IMR-90 (cell line): ENCODE results near the gene RBM44. TPM values are rescaled to one million over a fixed set of nuclear protein-coding genes. Genes with fewer than 3 reads are reported as not detected.

ENCODE experiments used
- ATAC-seq: fragments of 200-7000 bp; cut with Tn5 transposase; 2 replicates; pipeline ENCODE4 v1.9.1; 2020; ENCODE audit warnings: low read depth, mild to moderate bottlenecking, moderate library complexity
- BruUV-seq: library from RNA; stranded (reverse); fragments of 400-500 nt; replicated peaks from 2 replicates; lab custom pipeline; 2021; lab: Mats Ljungman, UMichigan
- CTCF ChIA-PET: fragments of 300-600 bp; formaldehyde crosslinking; extraction: SDS; loops from one replicate; lab custom pipeline; 2021; ENCODE audit warnings: antibody characterized with exemption; lab: Yijun Ruan, JAX
- POLR2A ChIA-PET: fragments of 300-600 bp; sonication (Branson Sonifier 250); formaldehyde crosslinking; loops from one replicate; lab custom pipeline; 2022; ENCODE audit warnings: antibody characterized with exemption; ENCODE audit not compliant: unreplicated experiment; lab: Charles Lee
- DNase-seq: peaks from one replicate; pipeline ENCODE4 v3.0.0; 2013
- H2AFZ ChIP-seq: replicated peaks from 2 replicates; pipeline ENCODE3; 2013; ENCODE audit warnings: low read length, mild to moderate bottlenecking; ENCODE audit not compliant: poor library complexity
- H2AK5ac ChIP-seq: 2 replicates; pipeline ENCODE4 v1.6.1; 2013; ENCODE audit warnings: low read depth, low read length, inconsistent platforms
- H2AK9ac ChIP-seq: replicated peaks from 2 replicates; pipeline ENCODE3; 2013; ENCODE audit warnings: mild to moderate bottlenecking, low read depth, low read length, moderate library complexity; ENCODE audit not compliant: poor library complexity
- H2BK120ac ChIP-seq: 2 replicates; pipeline ENCODE4 v1.6.1; 2013; ENCODE audit warnings: low read depth, low read length, inconsistent platforms
- H2BK15ac ChIP-seq: 3 replicates; pipeline ENCODE4 v1.6.1; 2013; ENCODE audit warnings: low read depth, low read length, inconsistent platforms
- H2BK20ac ChIP-seq: 2 replicates; pipeline ENCODE4 v1.6.1; 2013; ENCODE audit warnings: low read depth, mild to moderate bottlenecking, inconsistent platforms, low read length, moderate library complexity
- H2BK5ac ChIP-seq: 2 replicates; pipeline ENCODE4 v1.6.1; 2013; ENCODE audit warnings: mild to moderate bottlenecking, low read depth, low read length, inconsistent platforms; ENCODE audit not compliant: poor library complexity, severe bottlenecking
- H3K14ac ChIP-seq: replicated peaks from 2 replicates; pipeline ENCODE4 v1.6.1; 2013; ENCODE audit warnings: low read depth, low read length, inconsistent platforms
- H3K18ac ChIP-seq: 2 replicates; pipeline ENCODE4 v1.6.1; 2013; ENCODE audit warnings: low read depth, low read length, control low read depth
- H3K23ac ChIP-seq: 2 replicates; pipeline ENCODE4 v1.6.1; 2013; ENCODE audit warnings: low read depth, low read length, inconsistent platforms
- H3K27ac ChIP-seq: 2 replicates; pipeline ENCODE4 v1.5.1; 2013; ENCODE audit warnings: mild to moderate bottlenecking, control low read depth, low read length; ENCODE audit not compliant: insufficient read depth
- H3K27me3 ChIP-seq: 2 replicates; pipeline ENCODE4 v1.6.1; 2013; ENCODE audit warnings: low read length; ENCODE audit not compliant: control insufficient read depth, insufficient read depth
- H3K36me3 ChIP-seq: 2 replicates; pipeline ENCODE4 v1.6.1; 2013; ENCODE audit warnings: low read length, mixed read lengths; ENCODE audit not compliant: control insufficient read depth, insufficient read depth
- H3K4ac ChIP-seq: 2 replicates; pipeline ENCODE4 v1.6.1; 2013; ENCODE audit warnings: low read depth, low read length, inconsistent platforms
- H3K4me1 ChIP-seq: 2 replicates; pipeline ENCODE4 v1.6.1; 2013; ENCODE audit warnings: low read length, mixed read lengths; ENCODE audit not compliant: control insufficient read depth, insufficient read depth
- H3K4me2 ChIP-seq: 2 replicates; pipeline ENCODE4 v1.6.1; 2013; ENCODE audit warnings: low read depth, mild to moderate bottlenecking, control low read depth, low read length, moderate library complexity
- H3K4me3 ChIP-seq: 2 replicates; pipeline ENCODE4 v1.5.1; 2013; ENCODE audit warnings: low read depth, mild to moderate bottlenecking, control low read depth, low read length, moderate library complexity; ENCODE audit not compliant: insufficient read depth
- H3K56ac ChIP-seq: 2 replicates; pipeline ENCODE4 v1.6.1; 2013; ENCODE audit warnings: low read length, inconsistent platforms; ENCODE audit not compliant: insufficient read depth; ENCODE audit errors: extremely low read depth
- H3K79me1 ChIP-seq, 2 experiments: 2 replicates each; pipeline ENCODE4 v1.6.1; 2013; ENCODE audit warnings: low read length in 2 of 2, inconsistent platforms in 1 of 2, low read depth in 1 of 2
- H3K9ac ChIP-seq: 2 replicates; pipeline ENCODE4 v1.6.1; 2013; ENCODE audit warnings: low read depth, low read length, control low read depth
- H3K9me1 ChIP-seq: 2 replicates; pipeline ENCODE4 v1.6.1; 2013; ENCODE audit warnings: low read length, inconsistent platforms; ENCODE audit not compliant: insufficient read depth
- H3K9me3 ChIP-seq: 2 replicates; pipeline ENCODE4 v1.6.1; 2013; ENCODE audit warnings: low read length; ENCODE audit not compliant: control insufficient read depth, insufficient read depth
- H4K20me1 ChIP-seq: 2 replicates; pipeline ENCODE4 v1.6.1; 2013; ENCODE audit warnings: low read length, inconsistent platforms; ENCODE audit not compliant: insufficient read depth
- H4K5ac ChIP-seq: 2 replicates; pipeline ENCODE4 v1.6.1; 2013; ENCODE audit warnings: mild to moderate bottlenecking, low read depth, low read length, control low read depth
- H4K8ac ChIP-seq, 2 experiments: 2 replicates each; pipeline ENCODE4 v1.6.1; 2013; ENCODE audit warnings: low read depth in 2 of 2, low read length in 2 of 2, control low read depth in 1 of 2, inconsistent platforms in 1 of 2
- H4K91ac ChIP-seq: 2 replicates; pipeline ENCODE4 v1.6.1; 2013; ENCODE audit warnings: low read depth, low read length, inconsistent platforms; ENCODE audit not compliant: insufficient read depth
- BHLHE40 ChIP-seq: fragments of 150-350 bp; IDR thresholded peaks from 2 replicates; pipeline ENCODE4 v1.6.1; 2016; ENCODE audit warnings: mild to moderate bottlenecking, low read depth, low read length
- MAFK ChIP-seq: IDR thresholded peaks from 2 replicates; pipeline ENCODE4 v1.6.1; 2012; ENCODE audit warnings: low read depth, low read length, improper control_type of control experiment
- MAZ ChIP-seq: IDR thresholded peaks from 2 replicates; pipeline ENCODE4 v1.6.1; 2012; ENCODE audit warnings: low read depth, mild to moderate bottlenecking, low read length, improper control_type of control experiment, moderate library complexity, borderline replicate concordance
- MXI1 ChIP-seq: IDR thresholded peaks from 2 replicates; pipeline ENCODE4 v1.6.1; 2012; ENCODE audit warnings: low read depth, mild to moderate bottlenecking, low read length, moderate library complexity, borderline replicate concordance
- NFE2L2 ChIP-seq: fragments of 150-350 bp; IDR thresholded peaks from 2 replicates; pipeline ENCODE4 v1.6.1; 2016; ENCODE audit warnings: low read depth, mild to moderate bottlenecking, low read length
- POLR2A ChIP-seq: IDR thresholded peaks from 2 replicates; pipeline ENCODE4 v1.6.1; 2012; ENCODE audit warnings: mild to moderate bottlenecking, low read depth, low read length
- RFX5 ChIP-seq: IDR thresholded peaks from 2 replicates; pipeline ENCODE4 v1.8.0; 2012; ENCODE audit warnings: low read depth, mild to moderate bottlenecking, low read length, moderate library complexity
- SMC3 ChIP-seq: fragments of 150-350 bp; IDR thresholded peaks from 2 replicates; pipeline ENCODE4 v1.6.1; 2016; ENCODE audit warnings: low read depth, mild to moderate bottlenecking, antibody characterized with exemption, low read length, moderate library complexity
- WGBS, 2 experiments: methylation state at CpG; one replicate each; pipeline versions ENCODE4 v1.1.5 to v1.1.7; 2013; ENCODE audit warnings: missing lambda C conversion rate in 2 of 2; ENCODE audit not compliant: insufficient read length in 1 of 2; ENCODE audit errors: extremely low coverage in 2 of 2; 5-methylcytosine and 5-hydroxymethylcytosine counted together
- dilution Hi-C: fragments of 300-500 bp; cut with HindIII; formaldehyde crosslinking; loops from one replicate; pipeline ENCODE4 v1.14.3; 2018; ENCODE audit warnings: low sequenced_read_pairs; ENCODE audit not compliant: unreplicated experiment
- in situ Hi-C: fragments of 300-500 bp; cut with MboI; formaldehyde crosslinking; loops from 3 replicates; pipeline ENCODE4 v1.14.3; 2019; ENCODE audit warnings: low sequenced_read_pairs, inconsistent platforms, mixed read lengths
- intact Hi-C: fragments of 100-400 bp; cut with micrococcal nuclease; formaldehyde crosslinking; loops from 2 replicates; pipeline ENCODE4 v1.10.0; 2022
- polyA plus RNA-seq, 3 experiments: library from polyadenylated mRNA; depleted of rRNA; stranded (reverse); fragments of >200 nt; gene quantifications; 2 replicates each; pipeline ENCODE4 v1.2.3, GENCODE V29; 2012; ENCODE audit warnings: low replicate concordance in 1 of 3
- total RNA-seq: library from RNA; depleted of rRNA; stranded (reverse); fragments of >200 nt; gene quantifications from 2 replicates; pipeline ENCODE4 v1.2.3, GENCODE V29; 2012

RBM44 gene
- total and polyA plus RNA-seq, 2 of the 4 experiments (the other 2 are of a cell fraction): 0.14 to 0.18 TPM

GRCh38 chr2:237882510-237883481 lies 84.2 kb downstream of the RBM44 start:
- no peak overlapping the region for H3K56ac ChIP-seq
- H2AK9ac ChIP-seq: peak overlapping the region; percentile 40
- H2AK5ac ChIP-seq: no peak overlapping the region
- no peak overlapping the region for H2BK20ac ChIP-seq
- H3K4me3 ChIP-seq: no peak overlapping the region
- in situ Hi-C loops (no loop called here), dilution Hi-C loops (no loop called here), intact Hi-C loops (no loop called here)
- peaks cover 12% of the 10 kb centered on the region for H3K4me1 ChIP-seq
- no peaks in the 10 kb centered on the region for H3K27me3 ChIP-seq
- H4K8ac ChIP-seq: no peak overlapping the region
- no peak overlapping the region for H3K9ac ChIP-seq
- H3K23ac ChIP-seq: no peak overlapping the region
- ChIA-PET POLR2A (no interaction called here), CTCF (no interaction called here)
- H2BK15ac ChIP-seq: no peak overlapping the region
- H4K20me1 ChIP-seq: no peaks in the 10 kb centered on the region
- no peak overlapping the region for H4K5ac ChIP-seq
- no peak overlapping the region for H3K27ac ChIP-seq
- H3K14ac ChIP-seq: no peak overlapping the region
- WGBS, 2 experiments: 96% methylated on average over 5 of the region's 20 CpGs; no CpG with 5 or more reads in 1 of the 2 experiments
- no peaks in the 10 kb centered on the region for H3K36me3 ChIP-seq
- H3K79me1 ChIP-seq: peaks cover 0 to 4% of the 10 kb centered on the region in 2 experiments; a peak in 1 of 4 replicates
- H3K18ac ChIP-seq: no peak overlapping the region
- no peak overlapping the region for H3K4ac ChIP-seq
- BruUV-seq: no TSS peak
- H3K9me3 ChIP-seq: no peaks in the 10 kb centered on the region
- H4K91ac ChIP-seq: no peak overlapping the region
- peaks cover 12% of the 10 kb centered on the region for H3K9me1 ChIP-seq
- ATAC-seq (no peak), DNase-seq (no peak)
- H2BK5ac ChIP-seq: no peak overlapping the region
- H2BK120ac ChIP-seq: no peak overlapping the region
- no peak overlapping the region for H3K4me2 ChIP-seq
- peak overlapping the region; percentile 54 for H2AFZ ChIP-seq
- no peak for TF ChIP-seq SMC3
- TF ChIP-seq NFE2L2: no peak
- no peak for TF ChIP-seq BHLHE40
- no peak for TF ChIP-seq MXI1
- TF ChIP-seq POLR2A: no peak
- TF ChIP-seq RFX5: no peak
- TF ChIP-seq MAFK: no peak
- TF ChIP-seq MAZ: no peak
